Measurements from ENCODE around the gene LRP1. TPM values are rescaled to one million over a fixed set of nuclear protein-coding genes. Genes with fewer than 3 reads are reported as not detected.

Gene LRP1
- total RNA-seq, 1 donor from 2014 or later: 591 TPM

DNA sequence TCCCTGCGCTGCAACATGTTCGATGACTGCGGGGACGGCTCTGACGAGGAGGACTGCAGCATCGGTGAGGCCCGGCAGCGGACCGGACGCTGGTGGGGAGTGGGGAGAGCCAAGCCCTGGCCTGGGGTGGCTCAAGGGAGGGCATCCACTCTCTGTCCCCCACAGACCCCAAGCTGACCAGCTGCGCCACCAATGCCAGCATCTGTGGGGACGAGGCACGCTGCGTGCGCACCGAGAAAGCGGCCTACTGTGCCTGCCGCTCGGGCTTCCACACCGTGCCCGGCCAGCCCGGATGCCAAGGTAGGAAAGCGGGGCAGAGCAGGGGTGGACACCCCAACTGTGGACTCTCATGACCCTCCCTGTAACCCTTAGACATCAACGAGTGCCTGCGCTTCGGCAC is 76.9 kb downstream of the LRP1 start:
- no peak for DNase-seq (ENCODE audit: extremely low spot score, unreplicated experiment)
- no peaks in the 10 kb centered on the region for H3K27me3 Mint-ChIP-seq (ENCODE audit: unreplicated experiment)
- no peak overlapping the region for H3K4me3 Mint-ChIP-seq (ENCODE audit: unreplicated experiment)
- peaks cover 48% of the 10 kb centered on the region for H3K36me3 Mint-ChIP-seq (ENCODE audit: unreplicated experiment)
- no peak overlapping the region for H3K27ac Mint-ChIP-seq (ENCODE audit: unreplicated experiment)
- no peaks in the 10 kb centered on the region for H3K4me1 Mint-ChIP-seq (ENCODE audit: unreplicated experiment)
- no peaks in the 10 kb centered on the region for H3K9me3 Mint-ChIP-seq (ENCODE audit: unreplicated experiment)
- TF ChIP-seq, protein P1, sequence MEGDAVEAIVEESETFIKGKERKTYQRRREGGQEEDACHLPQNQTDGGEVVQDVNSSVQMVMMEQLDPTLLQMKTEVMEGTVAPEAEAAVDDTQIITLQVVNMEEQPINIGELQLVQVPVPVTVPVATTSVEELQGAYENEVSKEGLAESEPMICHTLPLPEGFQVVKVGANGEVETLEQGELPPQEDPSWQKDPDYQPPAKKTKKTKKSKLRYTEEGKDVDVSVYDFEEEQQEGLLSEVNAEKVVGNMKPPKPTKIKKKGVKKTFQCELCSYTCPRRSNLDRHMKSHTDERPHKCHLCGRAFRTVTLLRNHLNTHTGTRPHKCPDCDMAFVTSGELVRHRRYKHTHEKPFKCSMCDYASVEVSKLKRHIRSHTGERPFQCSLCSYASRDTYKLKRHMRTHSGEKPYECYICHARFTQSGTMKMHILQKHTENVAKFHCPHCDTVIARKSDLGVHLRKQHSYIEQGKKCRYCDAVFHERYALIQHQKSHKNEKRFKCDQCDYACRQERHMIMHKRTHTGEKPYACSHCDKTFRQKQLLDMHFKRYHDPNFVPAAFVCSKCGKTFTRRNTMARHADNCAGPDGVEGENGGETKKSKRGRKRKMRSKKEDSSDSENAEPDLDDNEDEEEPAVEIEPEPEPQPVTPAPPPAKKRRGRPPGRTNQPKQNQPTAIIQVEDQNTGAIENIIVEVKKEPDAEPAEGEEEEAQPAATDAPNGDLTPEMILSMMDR (IDR thresholded peaks at IDR 0.05): no peak

DNA sequence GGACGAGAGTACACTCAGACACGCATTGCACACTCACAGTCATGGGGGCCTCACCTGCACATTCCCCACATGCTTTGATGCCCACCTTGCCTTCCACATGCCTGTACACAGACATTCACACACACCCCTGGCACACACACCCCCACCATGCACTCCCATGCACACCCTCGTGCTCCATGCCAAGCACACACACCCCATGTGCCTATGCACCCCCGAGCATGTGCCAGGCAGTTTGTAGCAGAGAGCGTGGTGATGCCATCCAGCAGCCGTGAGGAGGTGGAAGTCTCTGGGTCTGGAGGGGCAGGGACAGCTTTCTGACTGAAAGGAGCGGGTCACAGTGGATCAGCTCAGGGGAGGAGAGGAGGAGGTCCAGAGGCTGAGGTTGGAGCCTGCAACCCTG is 77.6 kb downstream of the LRP1 start:
- Mint-ChIP-seq H3K4me1 (ENCODE audit: unreplicated experiment) (no peaks in the 10 kb centered on the region), H3K9me3 (ENCODE audit: unreplicated experiment) (no peaks in the 10 kb centered on the region), H3K36me3 (ENCODE audit: unreplicated experiment) (peaks cover 55% of the 10 kb centered on the region), H3K27ac (ENCODE audit: unreplicated experiment) (no peak overlapping the region), H3K4me3 (ENCODE audit: unreplicated experiment) (no peak overlapping the region), H3K27me3 (ENCODE audit: unreplicated experiment) (no peaks in the 10 kb centered on the region)
- no peak for DNase-seq (ENCODE audit: extremely low spot score, unreplicated experiment)
- TF ChIP-seq, protein P1 (IDR thresholded peaks at IDR 0.05): no peak

DNA sequence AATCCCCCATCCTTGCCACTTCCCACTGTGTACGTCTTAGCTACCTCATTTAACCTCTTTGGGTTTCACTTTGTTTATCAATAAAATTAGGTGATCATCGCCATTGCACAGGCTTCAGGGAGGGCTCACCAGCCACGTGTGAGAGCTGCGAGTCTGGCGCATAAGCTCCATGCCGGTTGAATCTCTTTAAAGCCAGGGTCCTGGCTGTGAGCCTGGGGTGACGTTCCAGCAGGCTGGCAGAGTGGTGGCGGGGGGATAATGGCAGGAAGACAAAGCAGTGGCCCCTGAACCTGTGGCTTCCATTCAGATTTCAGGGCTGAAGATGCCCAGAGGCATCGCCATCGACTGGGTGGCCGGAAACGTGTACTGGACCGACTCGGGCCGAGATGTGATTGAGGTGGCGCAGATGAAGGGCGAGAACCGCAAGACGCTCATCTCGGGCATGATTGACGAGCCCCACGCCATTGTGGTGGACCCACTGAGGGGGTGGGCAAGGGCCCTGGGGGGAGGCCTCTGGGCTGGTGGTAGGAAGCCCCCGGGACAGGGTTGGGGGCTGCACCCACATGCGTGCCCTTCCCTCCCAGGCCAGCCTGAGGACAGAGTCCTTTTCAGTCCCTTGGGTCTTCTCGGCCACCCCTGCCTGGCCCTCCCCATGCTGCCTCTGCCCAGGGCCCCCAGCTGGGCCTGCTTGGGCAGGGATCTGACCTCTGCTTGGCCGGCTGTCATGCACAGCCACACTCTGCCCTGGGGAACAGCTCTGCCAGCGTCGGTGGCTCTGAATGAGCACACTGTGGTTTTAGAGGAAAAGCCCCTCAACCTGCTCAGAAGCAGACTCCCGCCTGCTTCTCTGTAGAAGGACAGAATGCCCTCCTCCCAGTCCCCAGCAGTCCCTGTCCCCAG is 79.7 kb downstream of the LRP1 start:
- no peak for DNase-seq (ENCODE audit: extremely low spot score, unreplicated experiment)
- H3K9me3 Mint-ChIP-seq (ENCODE audit: unreplicated experiment): no peaks in the 10 kb centered on the region
- H3K4me1 Mint-ChIP-seq (ENCODE audit: unreplicated experiment): peaks cover 12% of the 10 kb centered on the region
- H3K36me3 Mint-ChIP-seq (ENCODE audit: unreplicated experiment): peaks cover 44% of the 10 kb centered on the region
- TF ChIP-seq, protein P1 (IDR thresholded peaks at IDR 0.05): no peak
- no peak overlapping the region for H3K4me3 Mint-ChIP-seq (ENCODE audit: unreplicated experiment)
- H3K27ac Mint-ChIP-seq (ENCODE audit: unreplicated experiment): peak overlapping the region; percentile 27
- H3K27me3 Mint-ChIP-seq (ENCODE audit: unreplicated experiment): no peaks in the 10 kb centered on the region

DNA sequence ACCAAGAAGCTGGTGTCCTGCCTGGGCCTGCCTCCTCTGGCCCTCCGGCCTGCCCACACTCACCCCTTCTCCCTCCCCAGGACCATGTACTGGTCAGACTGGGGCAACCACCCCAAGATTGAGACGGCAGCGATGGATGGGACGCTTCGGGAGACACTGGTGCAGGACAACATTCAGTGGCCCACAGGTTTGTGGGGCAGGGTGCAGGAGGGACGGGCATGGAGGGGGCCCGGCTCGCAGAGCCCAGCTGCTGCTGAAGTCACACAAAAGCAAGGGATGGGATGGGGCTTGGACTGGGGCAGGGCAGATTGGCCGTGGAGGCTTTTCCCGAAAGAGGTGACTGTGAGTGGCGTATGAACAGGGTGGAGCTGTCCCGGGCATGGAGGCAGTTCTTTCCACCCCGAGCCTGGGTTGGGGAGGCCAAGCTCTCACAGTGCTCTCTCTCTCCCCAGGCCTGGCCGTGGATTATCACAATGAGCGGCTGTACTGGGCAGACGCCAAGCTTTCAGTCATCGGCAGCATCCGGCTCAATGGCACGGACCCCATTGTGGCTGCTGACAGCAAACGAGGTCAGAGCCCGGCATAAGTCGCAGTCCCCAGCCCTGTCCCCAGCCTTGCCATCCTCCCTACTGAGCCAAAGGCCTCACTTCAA is 80.5 kb downstream of the LRP1 start:
- peaks cover 42% of the 10 kb centered on the region for H3K36me3 Mint-ChIP-seq (ENCODE audit: unreplicated experiment)
- H3K4me3 Mint-ChIP-seq (ENCODE audit: unreplicated experiment): no peak overlapping the region
- no peaks in the 10 kb centered on the region for H3K27me3 Mint-ChIP-seq (ENCODE audit: unreplicated experiment)
- no peak for DNase-seq (ENCODE audit: extremely low spot score, unreplicated experiment)
- H3K9me3 Mint-ChIP-seq (ENCODE audit: unreplicated experiment): no peaks in the 10 kb centered on the region
- H3K27ac Mint-ChIP-seq (ENCODE audit: unreplicated experiment): peak overlapping the region; percentile 27
- peaks cover 19% of the 10 kb centered on the region for H3K4me1 Mint-ChIP-seq (ENCODE audit: unreplicated experiment)
- TF ChIP-seq, protein P1 (IDR thresholded peaks at IDR 0.05): no peak

DNA sequence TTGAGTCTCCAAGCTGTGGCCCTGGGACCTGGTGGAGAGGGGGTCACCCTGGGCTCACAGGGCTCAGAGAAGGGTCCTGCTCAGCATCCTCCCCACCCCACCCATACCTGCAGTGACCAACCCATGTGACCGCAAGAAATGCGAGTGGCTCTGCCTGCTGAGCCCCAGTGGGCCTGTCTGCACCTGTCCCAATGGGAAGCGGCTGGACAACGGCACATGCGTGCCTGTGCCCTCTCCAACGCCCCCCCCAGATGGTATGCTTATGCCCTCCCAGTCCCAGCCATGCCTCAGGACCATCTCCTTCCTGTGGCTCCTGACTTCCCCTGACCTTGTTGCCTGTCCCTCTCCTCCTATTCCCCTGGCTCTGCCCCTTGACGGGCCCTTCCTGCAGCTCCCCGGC is 81.6 kb downstream of the LRP1 start:
- no peak for DNase-seq (ENCODE audit: extremely low spot score, unreplicated experiment)
- H3K27me3 Mint-ChIP-seq (ENCODE audit: unreplicated experiment): no peaks in the 10 kb centered on the region
- no peak overlapping the region for H3K27ac Mint-ChIP-seq (ENCODE audit: unreplicated experiment)
- no peak overlapping the region for H3K4me3 Mint-ChIP-seq (ENCODE audit: unreplicated experiment)
- H3K36me3 Mint-ChIP-seq (ENCODE audit: unreplicated experiment): peaks cover 33% of the 10 kb centered on the region
- H3K4me1 Mint-ChIP-seq (ENCODE audit: unreplicated experiment): peaks cover 31% of the 10 kb centered on the region
- no peaks in the 10 kb centered on the region for H3K9me3 Mint-ChIP-seq (ENCODE audit: unreplicated experiment)
- TF ChIP-seq, protein P1 (IDR thresholded peaks at IDR 0.05): no peak

Data from osteocyte (in vitro differentiated cells).